Gastrocnemius medialis (tissue), 4 donors: ENCODE data around the gene LY86.

Source experiments
- CTCF ChIP-seq, 5 experiments: fragments of 450-650 bp in 3 of 5; fragments of 200-600 bp in 2 of 5; sonication (generic) in 2 of 5; IDR thresholded peaks in 4 of 5; conservative IDR thresholded peaks in 1 of 5; 1 replicate in 4 of 5; 2 replicates in 1 of 5; pipeline ENCODE4 v1.5.1; 2016 to 2019; ENCODE audit warnings: antibody characterized with exemption in 5 of 5, mild to moderate bottlenecking in 3 of 5, moderate library complexity in 3 of 5
- POLR2A ChIP-seq, 2 donors: fragments of 450-650 bp; IDR thresholded peaks; one replicate each; pipeline ENCODE4 v1.6.1; 2017; ENCODE audit warnings: antibody characterized with exemption in 2 of 2, mild to moderate bottlenecking in 2 of 2, moderate library complexity in 2 of 2

GRCh38 chr6:6600875-6601274 is 12.4 kb downstream of the LY86 start:
- TF ChIP-seq CTCF (IDR thresholded peaks at IDR 0.05 in 4 of 5, conservative IDR thresholded peaks at IDR 0.05 in 1 of 5) (no peak), POLR2A (IDR thresholded peaks at IDR 0.05) (no peak)
